GM06990 (cell line): ENCODE data around the gene WDR27.

ENCODE experiments used
- DNase-seq: peaks from one replicate; pipeline ENCODE4 v3.0.0-alpha.2; 2011; ENCODE audit not compliant: insufficient read length; ENCODE audit errors: extremely low read depth
- H3K27me3 ChIP-seq: replicated peaks from 2 replicates; pipeline ENCODE4 v1.6.0; 2011; ENCODE audit warnings: low read length; ENCODE audit not compliant: control insufficient read depth, insufficient read depth
- H3K36me3 ChIP-seq: 2 replicates; pipeline ENCODE4 v1.5.1; 2011; ENCODE audit warnings: low read length; ENCODE audit not compliant: control insufficient read depth, insufficient read depth
- H3K4me3 ChIP-seq: replicated peaks from 2 replicates; pipeline ENCODE4 v1.5.1; 2011; ENCODE audit warnings: low read depth, mild to moderate bottlenecking, control low read depth, low read length
- TF ChIP-seq, protein P1 (sequence below): IDR thresholded peaks from 2 replicates; pipeline ENCODE4 v1.5.1; 2011; ENCODE audit warnings: low read length, control low read depth, mild to moderate bottlenecking, inconsistent platforms; ENCODE audit not compliant: insufficient read depth, poor library complexity, severe bottlenecking

The WDR27 gene

DNA sequence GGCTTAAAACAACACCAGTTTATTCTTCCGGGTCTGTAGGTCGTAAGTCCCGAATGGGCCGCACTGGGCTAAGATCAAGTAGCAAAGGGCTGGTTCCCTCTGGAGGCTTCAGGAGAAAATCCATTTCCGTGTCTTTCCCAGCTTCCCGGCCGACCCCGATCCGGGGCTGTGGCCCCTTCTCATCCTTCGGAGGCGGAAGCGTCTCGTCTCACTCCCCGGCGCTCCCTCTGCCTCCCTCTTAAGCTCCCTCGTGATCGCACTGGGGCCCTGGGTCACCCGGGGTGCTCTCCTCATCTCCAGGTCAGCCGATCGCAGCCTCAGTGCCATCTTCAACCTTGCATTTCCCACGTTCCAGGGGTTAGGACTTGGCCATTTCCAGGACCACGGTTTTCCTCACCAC lies 199.4 kb downstream of the WDR27 start:
- DNase-seq, result no peak
- no peaks in the 10 kb centered on the region for H3K27me3 ChIP-seq
- TF ChIP-seq, protein P1, sequence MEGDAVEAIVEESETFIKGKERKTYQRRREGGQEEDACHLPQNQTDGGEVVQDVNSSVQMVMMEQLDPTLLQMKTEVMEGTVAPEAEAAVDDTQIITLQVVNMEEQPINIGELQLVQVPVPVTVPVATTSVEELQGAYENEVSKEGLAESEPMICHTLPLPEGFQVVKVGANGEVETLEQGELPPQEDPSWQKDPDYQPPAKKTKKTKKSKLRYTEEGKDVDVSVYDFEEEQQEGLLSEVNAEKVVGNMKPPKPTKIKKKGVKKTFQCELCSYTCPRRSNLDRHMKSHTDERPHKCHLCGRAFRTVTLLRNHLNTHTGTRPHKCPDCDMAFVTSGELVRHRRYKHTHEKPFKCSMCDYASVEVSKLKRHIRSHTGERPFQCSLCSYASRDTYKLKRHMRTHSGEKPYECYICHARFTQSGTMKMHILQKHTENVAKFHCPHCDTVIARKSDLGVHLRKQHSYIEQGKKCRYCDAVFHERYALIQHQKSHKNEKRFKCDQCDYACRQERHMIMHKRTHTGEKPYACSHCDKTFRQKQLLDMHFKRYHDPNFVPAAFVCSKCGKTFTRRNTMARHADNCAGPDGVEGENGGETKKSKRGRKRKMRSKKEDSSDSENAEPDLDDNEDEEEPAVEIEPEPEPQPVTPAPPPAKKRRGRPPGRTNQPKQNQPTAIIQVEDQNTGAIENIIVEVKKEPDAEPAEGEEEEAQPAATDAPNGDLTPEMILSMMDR, result no peak
- no peaks in the 10 kb centered on the region for H3K36me3 ChIP-seq
- no peak overlapping the region for H3K4me3 ChIP-seq

DNA sequence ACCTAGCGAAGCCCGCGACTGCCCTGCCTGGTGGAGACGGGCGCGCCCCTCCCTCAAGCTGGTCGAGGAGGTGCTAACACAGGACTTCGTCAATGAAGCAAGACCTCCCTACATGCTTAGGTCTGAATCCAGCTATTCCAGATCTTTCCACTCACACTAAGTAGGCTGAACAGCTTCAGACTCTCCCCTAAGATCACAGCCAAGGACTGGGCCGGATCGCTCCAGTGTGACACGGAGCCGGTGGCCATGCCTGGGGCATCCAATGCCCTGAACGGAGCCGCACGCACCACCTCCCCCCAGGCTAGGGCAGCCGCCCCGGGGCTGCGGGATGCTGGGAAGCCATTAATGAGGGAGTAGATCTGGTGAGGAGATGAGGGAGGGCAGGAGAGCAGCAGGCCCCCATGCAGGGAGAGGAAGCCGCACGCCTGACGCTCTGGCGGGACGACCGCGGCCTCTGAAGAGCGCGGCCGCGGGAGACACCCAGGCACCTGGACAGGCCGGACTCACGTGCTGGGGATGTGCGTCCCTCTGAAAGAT lies 200.0 kb downstream of the WDR27 start:
- Histone ChIP-seq H3K27me3 (no peaks in the 10 kb centered on the region), H3K4me3 (no peak overlapping the region), H3K36me3 (no peaks in the 10 kb centered on the region)
- no peak for DNase-seq
- TF ChIP-seq, protein P1, result no peak

DNA sequence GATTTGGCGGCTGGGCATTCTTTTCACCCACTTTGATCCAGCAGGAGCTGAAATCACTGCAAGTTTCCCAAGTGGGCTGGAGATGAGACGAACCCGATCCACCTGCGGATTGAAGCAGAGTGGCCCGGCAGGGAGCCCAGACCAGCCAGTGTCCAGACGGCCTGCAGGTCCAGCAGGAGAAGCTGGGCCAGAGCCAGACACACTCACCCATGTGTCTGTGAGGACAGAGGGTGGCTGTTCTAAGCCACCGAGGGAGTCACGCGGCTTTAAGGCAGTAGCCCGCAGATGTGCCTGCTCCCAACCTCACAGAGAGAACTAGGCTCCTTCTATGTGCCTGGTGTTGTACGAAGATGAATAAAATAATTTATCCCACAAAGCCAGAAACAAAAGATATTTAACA lies 200.7 kb downstream of the WDR27 start:
- TF ChIP-seq, protein P1, result no peak
- no peak overlapping the region for H3K4me3 ChIP-seq
- no peak for DNase-seq
- H3K27me3 ChIP-seq, result no peaks in the 10 kb centered on the region
- no peaks in the 10 kb centered on the region for H3K36me3 ChIP-seq

DNA sequence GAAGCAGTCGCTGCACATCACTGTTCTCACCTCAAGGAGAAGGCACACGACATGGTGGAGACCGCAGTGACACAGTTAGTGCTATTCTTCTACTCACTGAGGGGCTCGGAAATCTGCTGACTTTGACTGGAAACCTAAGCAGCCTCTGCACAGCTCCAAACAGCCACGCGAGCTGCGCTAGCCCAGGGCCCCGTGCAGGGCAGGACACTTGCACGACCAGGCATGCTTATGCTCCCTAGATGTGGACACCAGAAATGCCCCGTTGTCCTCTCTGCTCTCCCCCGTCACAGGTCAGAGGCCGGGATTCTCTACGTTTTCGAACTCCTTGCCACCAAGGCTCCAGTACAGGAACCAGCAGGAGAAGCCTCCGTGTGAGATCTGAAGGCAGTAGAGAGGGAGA lies 201.1 kb downstream of the WDR27 start:
- Histone ChIP-seq H3K4me3 (no peak overlapping the region), H3K27me3 (no peaks in the 10 kb centered on the region), H3K36me3 (no peaks in the 10 kb centered on the region)
- TF ChIP-seq, protein P1, result no peak
- DNase-seq, result no peak

DNA sequence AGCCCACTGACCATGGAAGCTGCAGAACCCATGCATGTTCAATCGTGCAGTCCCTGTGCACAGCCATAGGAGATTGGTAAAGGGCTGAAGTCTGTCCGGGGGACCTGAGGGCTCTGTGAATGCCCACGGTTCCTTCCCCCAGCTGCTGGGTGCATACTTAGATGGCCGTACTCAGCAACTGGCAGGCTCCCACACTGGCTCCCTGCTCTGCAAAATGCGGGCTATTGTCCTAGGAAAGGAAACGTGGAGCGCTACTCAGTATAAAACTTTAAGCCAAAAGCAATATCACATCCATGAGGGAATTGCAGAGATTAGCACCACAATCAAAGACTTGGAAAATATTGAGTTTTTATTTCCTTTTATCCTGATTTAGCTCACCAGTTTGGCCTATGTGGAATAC lies 202.0 kb downstream of the WDR27 start:
- Histone ChIP-seq H3K27me3 (no peaks in the 10 kb centered on the region), H3K36me3 (no peaks in the 10 kb centered on the region), H3K4me3 (no peak overlapping the region)
- DNase-seq, result no peak
- TF ChIP-seq, protein P1, result no peak

DNA sequence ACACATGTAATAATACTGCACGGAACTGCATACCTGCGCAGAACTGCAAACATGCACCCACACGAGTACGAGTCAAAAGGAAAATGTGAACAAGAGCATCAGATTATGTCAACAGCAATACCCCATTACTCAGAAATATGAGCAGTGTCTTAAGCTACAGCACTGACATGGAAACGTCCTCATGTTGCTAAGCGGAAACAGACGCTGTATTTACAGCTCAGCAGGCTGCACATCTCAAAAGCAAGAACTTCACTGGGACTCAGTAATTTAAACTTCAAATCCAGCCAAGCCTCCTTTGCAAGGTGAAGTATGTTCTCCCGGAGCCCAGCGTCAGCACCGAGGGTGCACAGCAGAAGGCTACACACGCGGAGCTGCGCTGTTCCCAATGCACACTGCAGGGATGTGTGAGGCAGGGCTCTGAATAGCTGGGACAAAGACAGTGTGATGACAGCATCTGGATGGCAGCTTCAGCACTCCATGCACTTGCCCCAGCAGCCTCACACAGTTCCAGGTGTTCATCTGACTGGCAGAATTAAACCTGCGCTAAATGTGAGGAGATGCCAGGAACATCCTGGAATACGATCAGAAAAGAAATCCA lies 202.8 kb downstream of the WDR27 start:
- no peak for DNase-seq
- TF ChIP-seq, protein P1, result no peak
- no peaks in the 10 kb centered on the region for H3K27me3 ChIP-seq
- H3K4me3 ChIP-seq, result no peak overlapping the region
- H3K36me3 ChIP-seq, result no peaks in the 10 kb centered on the region
